HG03565 (cell line): Measurements from ENCODE around the gene LRBA.

Source experiments
- ATAC-seq: cut with Tn5 transposase; IDR thresholded peaks from one replicate; pipeline ENCODE4 v1.9.1; 2021; ENCODE audit warnings: mild to moderate bottlenecking, moderate library complexity; ENCODE audit not compliant: unreplicated experiment

The LRBA gene

GRCh38 chr4:150305995-150306394 lies 709.1 kb downstream of the LRBA start:
- no peak for ATAC-seq

- ATAC-seq, result no peak
These were observed 712.5 kb downstream of the LRBA start for GRCh38 chr4:150302553-150302952.

GRCh38 chr4:150299816-150300215 lies 715.3 kb downstream of the LRBA start:
- no peak for ATAC-seq

- ATAC-seq, result peak; percentile 42
These were observed 717.1 kb downstream of the LRBA start for GRCh38 chr4:150297861-150298474.

GRCh38 chr4:150289881-150290280 lies 725.2 kb downstream of the LRBA start:
- no peak for ATAC-seq

GRCh38 chr4:150289198-150289597 lies 725.9 kb downstream of the LRBA start:
- ATAC-seq, result no peak

GRCh38 chr4:150286656-150287055 lies 728.4 kb downstream of the LRBA start:
- ATAC-seq, result no peak

- no peak for ATAC-seq
These were observed 731.4 kb downstream of the LRBA start for GRCh38 chr4:150283689-150284088.

GRCh38 chr4:150280975-150281374 lies 734.1 kb downstream of the LRBA start:
- no peak for ATAC-seq

GRCh38 chr4:150280081-150280895 lies 734.8 kb downstream of the LRBA start:
- ATAC-seq, result no peak

GRCh38 chr4:150278206-150278605 lies 736.9 kb downstream of the LRBA start:
- no peak for ATAC-seq

- ATAC-seq, result no peak
These were observed 746.6 kb downstream of the LRBA start for GRCh38 chr4:150268444-150268843.

- no peak for ATAC-seq
These were observed 749.3 kb downstream of the LRBA start for GRCh38 chr4:150265806-150266205.

GRCh38 chr4:150264595-150265161 lies 750.4 kb downstream of the LRBA start:
- no peak for ATAC-seq

GRCh38 chr4:150262611-150263010 lies 752.5 kb downstream of the LRBA start:
- no peak for ATAC-seq

- ATAC-seq, result no peak
These were observed 753.5 kb downstream of the LRBA start for GRCh38 chr4:150261571-150261970.

GRCh38 chr4:150259861-150260567 lies 755.1 kb downstream of the LRBA start:
- ATAC-seq, result no peak

GRCh38 chr4:150258569-150258968 lies 756.5 kb downstream of the LRBA start:
- no peak for ATAC-seq

- ATAC-seq, result no peak
These were observed 758.0 kb downstream of the LRBA start for GRCh38 chr4:150256841-150257730.

GRCh38 chr4:150256225-150256620 lies 758.9 kb downstream of the LRBA start:
- no peak for ATAC-seq
